Activated B cell treated with CpG ODN at 0.5 μM for 24 hours (primary cell): ENCODE results near the gene DLD. TPM values are rescaled to one million over a fixed set of nuclear protein-coding genes. Genes with fewer than 3 reads are reported as not detected.

Experiments used
- ATAC-seq: fragments of 200-7000 bp; cut with Tn5 transposase; one replicate; pipeline ENCODE4 v1.10.0; 2021; ENCODE audit warnings: low read depth, mild to moderate bottlenecking, moderate library complexity
- CTCF ChIA-PET: fragments of 350-600 bp; sonication (Branson Sonifier 250); formaldehyde crosslinking; loops from one replicate; lab custom pipeline; 2021; ENCODE audit warnings: antibody characterized with exemption; lab: Charles Lee
- POLR2A ChIA-PET: fragments of 350-600 bp; sonication (Branson Sonifier 250); formaldehyde crosslinking; loops from one replicate; lab custom pipeline; 2021; ENCODE audit warnings: antibody characterized with exemption; lab: Charles Lee
- DNase-seq: peaks from one replicate; pipeline ENCODE4 v3.0.0; 2022
- H3K27ac Mint-ChIP-seq: one replicate; pipeline ENCODE4 v1.8.0; 2020; ENCODE audit warnings: mixed read lengths
- H3K27me3 Mint-ChIP-seq: one replicate; pipeline ENCODE4 v1.8.0; 2021; ENCODE audit warnings: mixed read lengths
- H3K36me3 Mint-ChIP-seq: one replicate; pipeline ENCODE4 v1.8.0; 2021; ENCODE audit warnings: low read depth, mixed read lengths
- H3K4me1 Mint-ChIP-seq: one replicate; pipeline ENCODE4 v1.8.0; 2021; ENCODE audit warnings: mixed read lengths
- H3K4me3 Mint-ChIP-seq: one replicate; pipeline ENCODE4 v1.8.0; 2020; ENCODE audit warnings: mild to moderate bottlenecking, mixed read lengths
- H3K9me3 Mint-ChIP-seq: one replicate; pipeline ENCODE4 v1.8.0; 2020; ENCODE audit warnings: mixed read lengths
- intact Hi-C: fragments of 100-400 bp; cut with micrococcal nuclease; formaldehyde crosslinking; loops from one replicate; pipeline ENCODE4 v1.15.1; 2024
- total RNA-seq: library from RNA; stranded (reverse); gene quantifications from 2 replicates; pipeline ENCODE4 v1.2.3, GENCODE V29; 2022
- TF ChIP-seq, protein P1 (sequence below): fragments of 200-600 bp; IDR thresholded peaks from one replicate; pipeline ENCODE4 v1.8.0; 2022; ENCODE audit warnings: antibody characterized with exemption, mild to moderate bottlenecking

DLD gene
- total RNA-seq, 1 donor from 2014 or later: 66.1 TPM

DNA sequence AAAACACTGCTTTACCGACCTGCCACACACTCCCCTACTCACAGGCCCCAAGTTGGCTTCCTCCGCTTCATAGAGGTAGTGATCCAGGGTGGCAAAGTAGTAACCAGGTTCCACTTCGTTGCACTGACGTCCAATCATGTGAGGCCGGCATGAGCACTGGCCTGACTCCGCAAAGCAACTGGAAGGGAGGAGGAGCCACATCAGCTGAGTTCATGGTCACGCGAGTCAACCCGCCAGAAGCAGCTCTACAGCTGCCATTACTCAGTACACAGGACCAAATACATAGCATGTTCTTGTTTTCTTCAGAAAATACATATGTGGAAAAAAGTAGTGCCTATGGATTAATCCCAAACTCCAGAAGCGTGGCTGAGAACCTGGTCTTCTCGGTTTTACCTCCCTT lies 73.5 kb downstream of the DLD start:
- POLR2A ChIA-PET: no interaction called here
- Mint-ChIP-seq H3K36me3 (no peaks in the 10 kb centered on the region), H3K9me3 (no peaks in the 10 kb centered on the region), H3K27ac (no peak overlapping the region), H3K4me3 (no peak overlapping the region), H3K4me1 (no peaks in the 10 kb centered on the region), H3K27me3 (peaks cover 8% of the 10 kb centered on the region)
- ATAC-seq: no peak
- TF ChIP-seq, protein P1, sequence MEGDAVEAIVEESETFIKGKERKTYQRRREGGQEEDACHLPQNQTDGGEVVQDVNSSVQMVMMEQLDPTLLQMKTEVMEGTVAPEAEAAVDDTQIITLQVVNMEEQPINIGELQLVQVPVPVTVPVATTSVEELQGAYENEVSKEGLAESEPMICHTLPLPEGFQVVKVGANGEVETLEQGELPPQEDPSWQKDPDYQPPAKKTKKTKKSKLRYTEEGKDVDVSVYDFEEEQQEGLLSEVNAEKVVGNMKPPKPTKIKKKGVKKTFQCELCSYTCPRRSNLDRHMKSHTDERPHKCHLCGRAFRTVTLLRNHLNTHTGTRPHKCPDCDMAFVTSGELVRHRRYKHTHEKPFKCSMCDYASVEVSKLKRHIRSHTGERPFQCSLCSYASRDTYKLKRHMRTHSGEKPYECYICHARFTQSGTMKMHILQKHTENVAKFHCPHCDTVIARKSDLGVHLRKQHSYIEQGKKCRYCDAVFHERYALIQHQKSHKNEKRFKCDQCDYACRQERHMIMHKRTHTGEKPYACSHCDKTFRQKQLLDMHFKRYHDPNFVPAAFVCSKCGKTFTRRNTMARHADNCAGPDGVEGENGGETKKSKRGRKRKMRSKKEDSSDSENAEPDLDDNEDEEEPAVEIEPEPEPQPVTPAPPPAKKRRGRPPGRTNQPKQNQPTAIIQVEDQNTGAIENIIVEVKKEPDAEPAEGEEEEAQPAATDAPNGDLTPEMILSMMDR: no peak
- CTCF ChIA-PET: no interaction called here
- DNase-seq: no peak
- intact Hi-C loops: no loop called here

DNA sequence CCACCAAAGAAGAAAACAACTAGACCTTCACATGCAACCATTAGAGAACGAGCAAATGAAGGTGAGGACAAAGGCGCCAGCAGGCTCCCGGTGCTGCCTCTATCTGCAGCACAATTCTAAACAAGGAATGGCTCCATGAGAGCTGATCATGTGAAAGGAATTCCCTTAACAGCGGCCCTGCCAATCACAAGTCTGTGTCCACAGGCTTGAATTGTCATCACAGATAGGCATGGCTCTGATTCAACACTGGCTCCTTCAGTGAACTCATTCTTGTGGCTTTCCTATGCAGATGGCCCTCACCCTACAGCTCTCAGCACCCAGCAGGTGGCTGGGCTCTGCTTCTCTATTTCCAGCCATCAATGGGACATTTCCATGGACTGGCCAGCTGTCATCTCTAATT lies 75.7 kb downstream of the DLD start:
- ChIA-PET POLR2A (no interaction called here), CTCF (no interaction called here)
- no peak for DNase-seq
- H3K9me3 Mint-ChIP-seq: no peaks in the 10 kb centered on the region
- intact Hi-C loops: no loop called here
- no peak for ATAC-seq
- H3K4me1 Mint-ChIP-seq: no peaks in the 10 kb centered on the region
- TF ChIP-seq, protein P1: no peak
- no peak overlapping the region for H3K27ac Mint-ChIP-seq
- H3K27me3 Mint-ChIP-seq: peaks cover 7% of the 10 kb centered on the region
- no peak overlapping the region for H3K4me3 Mint-ChIP-seq
- no peaks in the 10 kb centered on the region for H3K36me3 Mint-ChIP-seq

DNA sequence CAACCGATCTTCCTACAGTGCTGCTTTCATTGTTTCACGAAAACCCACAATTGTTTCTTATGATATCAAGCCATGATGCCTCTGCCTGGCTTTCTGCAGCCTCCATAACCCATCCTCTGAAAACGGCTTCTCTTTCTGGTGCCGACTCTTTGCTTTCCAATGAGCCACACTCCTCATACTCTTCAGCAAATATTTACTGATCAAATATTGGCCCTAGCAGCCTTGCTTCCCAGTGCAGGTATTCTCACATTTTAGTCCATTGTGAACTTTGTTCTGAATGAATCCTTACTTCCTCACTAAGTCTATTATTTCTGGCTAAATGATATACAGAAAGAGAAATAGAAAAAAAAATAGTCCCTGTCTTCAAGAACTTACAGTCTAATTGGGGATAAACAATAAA lies 76.4 kb downstream of the DLD start:
- ATAC-seq (no peak), DNase-seq (no peak)
- ChIA-PET POLR2A (no interaction called here), CTCF (no interaction called here)
- Mint-ChIP-seq H3K27me3 (peaks cover 6% of the 10 kb centered on the region), H3K4me3 (no peak overlapping the region), H3K9me3 (no peaks in the 10 kb centered on the region), H3K4me1 (no peaks in the 10 kb centered on the region), H3K27ac (no peak overlapping the region), H3K36me3 (no peaks in the 10 kb centered on the region)
- intact Hi-C loops: no loop called here
- TF ChIP-seq, protein P1: no peak

DNA sequence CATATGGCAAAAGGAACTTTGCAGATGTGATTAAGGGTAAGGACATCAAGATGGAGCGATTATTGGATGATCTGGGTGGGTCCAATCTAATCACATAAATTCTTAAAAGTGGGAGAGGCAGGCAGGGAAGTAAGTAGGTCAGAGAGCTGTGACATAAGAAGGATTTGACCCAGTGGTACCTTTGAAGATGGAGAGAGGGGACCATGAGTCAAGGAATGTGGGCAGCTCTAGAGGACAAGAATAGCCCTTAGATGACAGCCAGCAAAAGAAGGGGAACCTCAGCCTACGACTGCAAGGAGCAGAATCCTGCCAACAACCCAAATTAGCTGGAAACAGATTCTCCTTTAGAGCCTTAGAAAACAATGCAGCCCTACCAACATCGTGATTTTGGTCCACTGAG lies 77.5 kb downstream of the DLD start:
- ChIA-PET CTCF (no interaction called here), POLR2A (no interaction called here)
- ATAC-seq: no peak
- Mint-ChIP-seq H3K27me3 (peaks cover 5% of the 10 kb centered on the region), H3K27ac (no peak overlapping the region), H3K4me1 (no peaks in the 10 kb centered on the region), H3K9me3 (no peaks in the 10 kb centered on the region), H3K4me3 (no peak overlapping the region), H3K36me3 (no peaks in the 10 kb centered on the region)
- TF ChIP-seq, protein P1: no peak
- intact Hi-C loops: no loop called here
- no peak for DNase-seq

DNA sequence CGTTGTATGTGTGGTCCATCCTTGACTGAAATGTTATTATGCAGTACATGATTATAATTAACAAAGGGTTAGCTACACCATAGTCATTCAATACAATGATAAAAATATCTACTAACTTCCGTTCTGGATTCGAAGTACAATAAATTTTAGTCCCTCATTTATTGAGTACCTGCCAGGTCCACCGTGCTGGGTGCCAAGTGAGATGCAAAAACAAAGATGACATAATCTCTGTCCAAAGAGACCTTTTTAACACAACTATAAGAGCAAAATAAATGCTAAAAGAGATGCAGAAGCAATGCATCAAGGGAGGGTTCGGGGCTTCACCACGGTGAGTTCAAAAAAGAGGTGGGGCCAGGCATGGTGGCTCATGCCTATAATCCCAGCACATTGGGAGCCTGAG lies 78.9 kb downstream of the DLD start:
- H3K4me3 Mint-ChIP-seq: no peak overlapping the region
- no peak for ATAC-seq
- H3K36me3 Mint-ChIP-seq: no peaks in the 10 kb centered on the region
- ChIA-PET CTCF (no interaction called here), POLR2A (no interaction called here)
- TF ChIP-seq, protein P1: no peak
- H3K4me1 Mint-ChIP-seq: no peaks in the 10 kb centered on the region
- H3K9me3 Mint-ChIP-seq: no peaks in the 10 kb centered on the region
- intact Hi-C loops: no loop called here
- no peak overlapping the region for H3K27ac Mint-ChIP-seq
- peaks cover 8% of the 10 kb centered on the region for H3K27me3 Mint-ChIP-seq
- DNase-seq: no peak

Other genes starting within 250 kb of the DLD start
- gene SLC26A4, start 230.4 kb upstream of the DLD start, total RNA-seq: 0.05 and 0.13 TPM in 2 replicates
- 35.3 and 47.2 TPM in 2 replicates for gene CBLL1, start 147.0 kb upstream of the DLD start, total RNA-seq
- gene SLC26A3, start 88.0 kb upstream of the DLD start, total RNA-seq: not detected in 2 replicates
- not detected in 2 replicates for gene LAMB1, start 112.0 kb downstream of the DLD start, total RNA-seq
- gene LAMB4, start 239.2 kb downstream of the DLD start, total RNA-seq: not detected in 2 replicates